Globus pallidus (tissue), 1 donor: ENCODE measurements around the gene PPP1R12B.
"Not testable (repeated sequence)": the region's sequence is repeated elsewhere in the genome, so short reads cannot be mapped to it uniquely, and the experiment has no call there.

Experiments used
- DNase-seq: peaks from one replicate; pipeline ENCODE4 v3.0.0-alpha.2; 2015; ENCODE audit warnings: low spot score

The PPP1R12B gene

DNA sequence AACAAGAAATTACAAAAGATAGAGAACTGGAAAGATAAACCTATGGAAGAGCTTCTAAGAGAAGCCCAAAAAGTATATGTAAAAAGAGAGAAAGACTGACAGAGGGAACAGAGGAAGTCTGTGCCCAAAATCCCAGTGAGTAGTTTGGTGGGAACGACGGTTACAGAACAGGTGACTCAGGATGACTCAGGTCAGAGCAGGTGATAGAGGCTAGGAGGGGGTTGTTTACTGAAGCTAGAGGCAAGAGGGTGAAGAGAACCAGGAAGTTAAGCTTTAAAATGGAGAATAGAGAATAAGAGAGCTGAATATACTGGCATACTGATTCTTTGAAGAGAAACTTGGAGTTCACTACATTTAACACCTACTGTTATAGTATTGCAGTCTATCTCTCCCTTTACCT, 134.9 kb downstream of the PPP1R12B start:
- not testable (repeated sequence) for DNase-seq

- not testable (repeated sequence) for DNase-seq
Measured at GRCh38 chr1:202484032-202484431, 135.5 kb downstream of the PPP1R12B start.

- not testable (repeated sequence) for DNase-seq
Measured at GRCh38 chr1:202484820-202485219, 136.3 kb downstream of the PPP1R12B start.

DNA sequence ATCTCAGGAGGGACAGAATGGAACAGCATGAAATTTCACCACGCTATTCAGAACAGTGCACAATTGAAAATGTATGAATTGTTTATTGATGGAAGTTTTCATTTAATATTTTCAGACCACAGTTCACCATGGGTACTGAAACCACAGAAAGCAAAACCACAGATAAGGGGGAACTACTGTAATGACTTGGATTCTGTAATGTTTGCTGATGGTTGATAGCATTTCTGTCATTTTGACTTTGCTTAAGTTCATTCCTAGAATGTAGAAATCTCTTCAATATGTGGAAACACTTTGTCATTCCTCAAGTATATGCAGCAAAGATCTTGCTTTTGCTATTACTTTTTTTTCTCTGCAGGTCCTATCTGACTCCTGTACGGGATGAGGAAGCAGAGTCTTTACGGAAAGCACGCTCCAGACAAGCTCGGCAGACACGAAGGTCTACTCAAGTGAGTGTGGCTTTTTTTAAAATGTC, 139.7 kb downstream of the PPP1R12B start:
- DNase-seq, result not testable (repeated sequence)

GRCh38 chr1:202489101-202489500, 140.6 kb downstream of the PPP1R12B start:
- not testable (repeated sequence) for DNase-seq

DNA sequence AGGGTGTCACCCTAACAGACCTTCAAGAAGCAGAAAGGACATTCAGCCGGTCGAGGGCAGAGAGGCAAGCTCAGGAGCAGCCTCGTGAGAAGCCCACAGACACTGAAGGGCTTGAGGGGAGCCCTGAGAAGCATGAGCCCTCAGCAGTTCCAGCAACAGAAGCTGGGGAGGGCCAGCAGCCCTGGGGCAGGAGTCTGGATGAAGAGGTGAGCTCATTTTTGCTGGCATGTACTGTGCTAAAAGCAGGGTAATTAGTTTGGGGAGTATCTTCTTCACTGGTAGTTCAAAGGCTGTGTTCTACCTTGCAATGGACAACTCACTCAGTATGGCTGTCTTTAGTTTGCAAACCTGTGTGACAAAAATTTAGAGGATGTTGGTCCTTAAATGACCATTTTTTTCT, 144.6 kb downstream of the PPP1R12B start:
- not testable (repeated sequence) for DNase-seq

DNA sequence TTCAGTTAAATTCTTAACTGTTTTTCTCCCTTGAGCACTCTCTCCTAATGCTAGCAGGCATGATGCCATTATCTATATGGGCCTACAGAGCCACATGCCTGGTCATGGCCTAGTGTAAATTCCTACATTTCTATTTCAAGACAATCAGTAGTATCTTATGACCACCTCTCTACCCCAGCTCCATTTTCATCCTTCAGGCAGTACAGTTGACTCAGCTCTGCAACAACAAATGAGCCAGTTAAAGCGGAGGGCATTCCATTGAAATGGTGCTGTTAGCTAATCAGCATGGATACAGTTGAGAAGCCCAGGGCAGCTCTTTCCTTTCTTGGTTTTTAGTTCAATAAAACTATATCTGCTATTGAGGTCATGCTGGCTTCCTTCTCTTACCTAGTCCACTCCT, 150.0 kb downstream of the PPP1R12B start:
- no peak for DNase-seq

- not testable (repeated sequence) for DNase-seq
Measured at GRCh38 chr1:202499997-202500396, 151.5 kb downstream of the PPP1R12B start.

DNA sequence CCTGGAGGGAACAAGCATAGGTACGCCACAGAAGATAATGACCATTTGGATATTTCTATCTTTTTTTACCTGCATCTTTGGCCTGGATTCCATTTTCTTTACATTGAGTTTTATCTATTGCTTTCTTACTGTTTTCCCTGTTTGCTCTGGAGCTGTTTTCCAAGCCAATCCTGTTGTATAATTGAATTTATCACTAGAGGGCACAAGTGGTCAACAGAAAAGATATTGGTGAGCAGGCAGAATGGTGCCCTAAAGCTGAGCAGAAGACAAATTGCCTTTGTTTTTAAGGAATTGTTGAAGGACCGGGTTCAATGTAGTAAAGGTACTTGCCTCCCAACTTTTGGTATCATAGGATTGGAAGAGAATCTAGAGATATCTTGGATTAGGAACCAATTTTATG, 152.8 kb downstream of the PPP1R12B start:
- DNase-seq, result peak; percentile 59

DNA sequence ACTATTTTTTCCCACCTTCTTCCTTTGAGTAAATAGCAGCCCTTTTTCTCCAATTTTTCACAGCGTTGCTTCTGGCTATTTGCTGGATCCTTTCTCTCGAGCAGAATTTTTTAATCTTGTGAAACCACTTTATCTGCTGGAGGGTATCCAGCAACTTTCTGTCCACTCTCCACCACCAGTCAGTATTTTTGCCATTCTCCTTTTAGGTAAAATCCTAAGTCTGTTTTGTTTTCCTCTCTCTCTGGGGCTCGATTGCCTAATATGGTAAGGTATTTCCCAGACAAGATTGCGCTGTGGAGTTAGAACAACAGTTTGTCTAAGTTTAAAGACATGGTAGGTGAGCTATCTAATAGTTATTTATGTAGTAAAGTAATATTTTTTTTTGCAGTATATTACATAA, 156.9 kb downstream of the PPP1R12B start:
- DNase-seq, result no peak

- not testable (repeated sequence) for DNase-seq
Measured at GRCh38 chr1:202505880-202506575, 157.5 kb downstream of the PPP1R12B start.

DNA sequence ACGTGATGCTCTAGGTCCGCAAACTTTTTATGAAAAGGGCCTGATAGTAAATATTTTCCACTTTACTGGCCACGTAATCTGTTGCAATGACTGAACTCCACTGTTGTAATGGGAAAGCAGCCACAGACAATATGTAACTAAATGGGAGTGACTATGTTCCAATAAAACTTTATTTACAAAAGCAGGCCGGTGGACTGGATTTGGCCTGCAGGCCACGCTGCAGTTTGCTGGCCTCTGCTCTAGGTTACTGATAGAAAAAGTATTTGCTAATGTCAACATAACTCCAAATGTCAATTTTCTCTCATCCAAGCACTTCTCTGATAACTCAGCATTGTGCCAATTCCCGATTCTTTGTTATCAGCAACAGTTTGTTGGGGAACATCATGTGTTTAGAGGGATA, 160.4 kb downstream of the PPP1R12B start:
- not testable (repeated sequence) for DNase-seq

DNA sequence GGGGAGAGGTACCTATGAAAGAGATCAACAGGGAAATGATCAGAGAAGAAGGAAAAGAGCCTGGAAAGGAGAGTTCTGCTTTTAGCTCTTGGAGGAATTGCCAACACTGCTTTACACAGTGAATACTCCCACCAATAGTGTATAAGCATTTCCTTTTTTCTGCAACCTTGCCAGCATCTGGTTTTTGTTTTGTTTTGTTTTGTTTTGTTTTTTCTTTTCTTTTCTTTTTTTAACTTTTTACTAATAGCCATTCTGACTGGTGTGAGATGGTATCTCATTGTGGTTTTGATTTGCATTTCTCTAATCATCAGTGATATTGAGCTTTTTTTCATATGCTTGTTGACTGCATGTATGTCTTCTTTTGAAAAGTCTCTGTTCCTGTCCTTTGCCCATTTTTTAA, 165.4 kb downstream of the PPP1R12B start:
- not testable (repeated sequence) for DNase-seq

- no peak for DNase-seq
Measured at GRCh38 chr1:202516434-202516877, 168.0 kb downstream of the PPP1R12B start.

DNA sequence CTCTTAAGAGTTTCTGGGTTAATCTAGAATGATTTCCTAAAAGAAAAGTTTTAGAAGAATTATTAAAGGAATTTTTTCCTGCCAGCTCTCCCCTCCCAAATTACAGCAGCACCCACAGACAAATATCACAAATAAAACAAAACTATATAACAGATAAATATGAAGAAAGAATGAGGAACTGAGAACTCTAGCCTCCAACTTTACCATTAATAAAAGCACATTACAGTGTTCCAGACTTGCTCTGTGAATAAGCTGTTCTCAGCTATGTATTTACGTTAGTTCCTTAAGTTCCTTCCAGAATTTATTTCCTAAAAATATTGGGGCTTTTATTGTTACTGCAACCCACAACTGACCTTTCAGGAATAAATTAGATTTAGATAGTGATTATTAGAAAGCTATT, 168.6 kb downstream of the PPP1R12B start:
- DNase-seq, result not testable (repeated sequence)

DNA sequence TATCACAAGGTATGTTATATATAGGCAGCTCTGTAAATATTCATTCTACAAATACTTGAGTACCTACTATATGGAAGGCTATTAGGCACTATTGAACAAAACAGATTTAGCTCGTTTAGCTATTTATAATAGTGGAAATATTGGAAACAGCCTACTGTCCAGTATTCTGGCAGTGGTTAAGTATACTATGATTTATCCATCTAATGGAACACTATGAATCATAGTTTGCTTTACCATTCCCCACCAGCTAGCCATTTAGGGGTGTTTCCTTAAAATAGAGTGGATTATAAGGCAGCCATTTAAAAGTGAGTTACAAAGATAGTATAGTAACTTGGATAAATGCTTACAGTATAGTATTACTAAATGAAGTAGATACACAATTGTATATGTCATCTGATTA, 169.7 kb downstream of the PPP1R12B start:
- DNase-seq, result not testable (repeated sequence)

GRCh38 chr1:202518905-202519304, 170.4 kb downstream of the PPP1R12B start:
- DNase-seq, result not testable (repeated sequence)

DNA sequence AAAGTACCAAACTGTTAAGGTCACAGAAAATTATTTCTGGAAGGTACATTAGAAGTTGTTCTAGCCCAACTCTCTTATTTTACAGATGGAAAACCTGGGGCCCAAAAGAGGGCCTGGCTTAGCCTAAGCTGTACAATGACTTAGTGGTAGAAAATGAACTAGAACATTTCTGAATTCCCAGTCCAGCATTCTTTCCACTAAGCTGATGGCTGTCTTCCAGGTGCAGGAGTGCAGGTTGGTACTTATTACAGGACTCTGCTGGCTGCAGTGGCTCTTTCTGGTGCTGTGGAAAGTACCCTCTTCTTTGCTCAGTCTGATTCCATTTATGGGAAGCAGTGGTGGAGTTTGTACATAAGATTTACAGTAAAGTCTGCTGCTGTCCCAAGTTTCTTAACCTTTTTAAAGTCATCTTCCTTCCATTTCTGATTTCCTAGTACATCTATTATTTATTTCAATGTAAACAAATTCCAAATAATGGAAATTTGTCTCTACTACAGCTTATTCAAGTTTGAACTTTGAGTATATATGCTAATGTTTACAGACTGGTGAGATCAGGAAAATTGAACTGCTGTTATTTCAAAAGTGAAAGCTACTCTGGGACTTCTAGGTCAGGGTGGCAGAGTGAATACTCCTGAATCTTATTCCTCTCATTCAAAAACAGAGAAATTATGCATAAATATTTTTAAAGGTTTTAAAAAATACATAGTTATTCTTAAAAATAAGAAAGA, 171.8 kb downstream of the PPP1R12B start:
- not testable (repeated sequence) for DNase-seq

- not testable (repeated sequence) for DNase-seq
Measured at GRCh38 chr1:202520857-202521216, 172.3 kb downstream of the PPP1R12B start.

DNA sequence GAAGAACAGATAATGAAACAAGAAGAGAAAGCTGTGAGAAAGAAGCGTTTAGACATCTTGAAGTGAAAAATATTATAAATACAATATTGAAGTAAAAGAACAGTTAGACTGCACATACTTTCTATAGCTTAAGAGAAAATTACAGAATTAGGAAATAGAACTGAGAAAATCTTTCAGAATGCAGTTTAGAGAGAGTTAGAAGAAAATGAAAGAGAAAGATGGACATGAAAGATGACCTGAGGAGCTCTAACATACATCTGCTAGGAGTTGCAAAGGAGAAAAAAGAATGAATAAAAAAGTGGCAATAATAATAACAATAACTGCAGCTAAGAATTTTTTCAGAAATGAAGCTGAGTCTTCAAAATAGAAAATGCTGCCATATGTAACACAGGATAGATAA, 173.0 kb downstream of the PPP1R12B start:
- not testable (repeated sequence) for DNase-seq

GRCh38 chr1:202521886-202522285, 173.4 kb downstream of the PPP1R12B start:
- no peak for DNase-seq

DNA sequence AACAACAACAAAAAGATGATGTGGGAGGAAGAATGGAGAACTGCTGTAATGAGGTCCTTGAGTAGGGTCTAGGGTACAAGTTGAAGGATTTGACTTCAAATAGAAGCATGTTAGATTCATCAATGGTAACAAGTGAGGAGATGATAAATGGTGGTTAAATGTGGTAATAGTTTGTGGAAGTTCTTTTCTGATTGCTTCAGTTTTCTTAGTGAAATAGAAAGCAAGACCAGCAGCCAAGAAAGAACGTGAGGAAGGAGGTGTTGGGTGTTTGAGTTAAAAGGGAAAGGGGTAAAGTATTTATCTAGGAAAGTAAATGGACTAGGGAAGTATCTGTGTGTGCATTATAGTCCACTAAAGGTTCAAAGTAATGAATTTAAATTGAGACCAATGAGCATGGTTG, 177.6 kb downstream of the PPP1R12B start:
- not testable (repeated sequence) for DNase-seq

- DNase-seq, result peak; percentile 53
Measured at GRCh38 chr1:202528096-202528722, 179.7 kb downstream of the PPP1R12B start.
